WTC11 (cell line): Measurements from ENCODE around the gene DNTT.

Experiments
- ATF3 ChIP-seq: sonication (generic); formaldehyde crosslinking; conservative IDR thresholded peaks from 2 replicates; pipeline ENCODE4 v1.8.1; 2022; ENCODE audit warnings: mild to moderate bottlenecking, missing genetic modification reagents
- CREB1 ChIP-seq: sonication (generic); formaldehyde crosslinking; IDR thresholded peaks from 2 replicates; pipeline ENCODE4 v1.8.0; 2023; ENCODE audit warnings: mild to moderate bottlenecking, missing genetic modification reagents
- CTCF ChIP-seq: fragments of 200-600 bp; IDR thresholded peaks from 2 replicates; pipeline ENCODE4 v1.8.0; 2022; ENCODE audit warnings: antibody characterized with exemption
- HMGXB4 ChIP-seq: sonication (generic); formaldehyde crosslinking; IDR thresholded peaks from 2 replicates; pipeline ENCODE4 v1.8.1; 2023; ENCODE audit warnings: mild to moderate bottlenecking, moderate library complexity, missing genetic modification reagents
- JUN ChIP-seq: sonication (generic); formaldehyde crosslinking; IDR thresholded peaks from 2 replicates; pipeline ENCODE4 v1.8.0; 2023; ENCODE audit warnings: mild to moderate bottlenecking, missing genetic modification reagents
- MAX ChIP-seq: sonication (generic); formaldehyde crosslinking; IDR thresholded peaks from 2 replicates; pipeline ENCODE4 v1.8.0; 2022; ENCODE audit warnings: mild to moderate bottlenecking, missing genetic modification reagents
- NR1H2 ChIP-seq: sonication (generic); formaldehyde crosslinking; IDR thresholded peaks from 2 replicates; pipeline ENCODE4 v1.9.0; 2021; ENCODE audit warnings: mild to moderate bottlenecking, moderate library complexity, missing genetic modification reagents
- SMAD3 ChIP-seq: sonication (generic); formaldehyde crosslinking; IDR thresholded peaks from 2 replicates; pipeline ENCODE4 v1.8.0; 2022; ENCODE audit warnings: missing genetic modification reagents, mild to moderate bottlenecking, borderline replicate concordance
- TCF7 ChIP-seq: sonication (generic); formaldehyde crosslinking; IDR thresholded peaks from 2 replicates; pipeline ENCODE4 v1.8.0; 2022; ENCODE audit warnings: mild to moderate bottlenecking, low read depth, missing genetic modification reagents, moderate library complexity
- TEAD4 ChIP-seq: sonication (generic); formaldehyde crosslinking; IDR thresholded peaks from 2 replicates; pipeline ENCODE4 v1.8.0; 2022; ENCODE audit warnings: mild to moderate bottlenecking, missing genetic modification reagents
- ZNF138 ChIP-seq: sonication (generic); formaldehyde crosslinking; conservative IDR thresholded peaks from 2 replicates; pipeline ENCODE4 v1.8.1; 2022; ENCODE audit warnings: mild to moderate bottlenecking, moderate library complexity, missing genetic modification reagents

GRCh38 chr10:96288151-96288621 is 16.0 kb upstream of the DNTT start:
- TF ChIP-seq CTCF (no peak), MAX (CRISPR knock-in tag) (no peak), TCF7 (CRISPR knock-in tag) (no peak), CREB1 (CRISPR knock-in tag) (no peak), ATF3 (CRISPR knock-in tag) (no peak), HMGXB4 (CRISPR knock-in tag) (no peak), TEAD4 (CRISPR knock-in tag) (no peak), JUN (no peak), SMAD3 (no peak), NR1H2 (no peak), ZNF138 (CRISPR knock-in tag) (no peak)
